ENCODE data around the gene CNTN4.
A peak's percentile ranks its signal among the peaks of the same experiment; 100 is the strongest.

Gene CNTN4

GRCh38 chr3:2154621-2155020 lies 56.0 kb downstream of the CNTN4 start:
- H3K4me3 ChIP-seq (ENCODE audit: low read depth in 1 of 2, low read length in 2 of 2), result no peak overlapping the region
- H3K79me2 ChIP-seq (ENCODE audit: insufficient read depth, low read length), result no peaks in the 10 kb centered on the region
- no peak overlapping the region for H3K27ac ChIP-seq (ENCODE audit: low read length)
- TF ChIP-seq CTCF (IDR thresholded peaks at IDR 0.05; ENCODE audit: borderline replicate concordance, extremely low read depth, low read length, poor library complexity, severe bottlenecking) (no peak), EZH2 (IDR thresholded peaks at IDR 0.05; ENCODE audit: borderline replicate concordance, low read depth, low read length, severe bottlenecking) (no peak)
- ATAC-seq (ENCODE audit: insufficient read depth, low read depth) (no peak), DNase-seq (no peak)
- H3K9ac ChIP-seq (ENCODE audit: low read depth, low read length), result no peak overlapping the region
- no peaks in the 10 kb centered on the region for H3K9me3 ChIP-seq (ENCODE audit: insufficient read depth, low read length, severe bottlenecking)
- H3K36me3 ChIP-seq (ENCODE audit: insufficient read depth, low read length), result no peaks in the 10 kb centered on the region
- no peaks in the 10 kb centered on the region for H3K27me3 ChIP-seq (ENCODE audit: insufficient read depth, low read length, poor library complexity)
- no peaks in the 10 kb centered on the region for H3K4me1 ChIP-seq (ENCODE audit: insufficient read depth, low read length)
- no peak overlapping the region for H2AFZ ChIP-seq (ENCODE audit: low read depth, low read length)
- H3K4me2 ChIP-seq (ENCODE audit: insufficient read depth, low read length), result no peak overlapping the region
- H4K20me1 ChIP-seq (ENCODE audit: insufficient read depth, low read length), result no peaks in the 10 kb centered on the region

DNA sequence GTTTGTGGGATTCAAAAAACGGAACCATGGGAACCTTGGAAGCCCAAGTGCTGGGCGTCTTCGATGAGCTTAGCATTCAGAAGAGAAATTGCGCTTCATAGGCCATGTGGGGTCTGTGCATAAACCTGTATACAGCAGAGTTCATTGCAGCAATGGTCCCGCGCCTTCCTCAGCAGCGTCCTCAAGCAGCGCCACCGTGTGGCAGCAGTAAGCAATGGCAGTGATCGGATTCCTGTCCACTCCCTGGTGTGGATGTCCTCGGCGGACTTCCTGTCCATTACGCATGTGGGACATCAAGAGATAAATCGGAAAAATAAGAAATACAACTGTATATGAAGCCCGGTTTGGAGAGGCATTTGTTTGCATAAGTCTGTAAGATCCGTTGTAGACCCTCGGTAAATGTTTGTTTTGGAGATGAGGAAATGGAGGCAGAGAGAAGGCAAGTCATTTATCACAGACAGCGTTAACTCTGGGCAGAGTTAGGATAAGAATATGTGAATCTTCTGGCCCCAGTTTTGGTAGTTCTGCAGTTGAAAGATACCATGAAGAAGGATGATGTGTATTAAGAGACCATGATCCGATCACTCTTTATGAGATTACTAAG lies 57.7 kb downstream of the CNTN4 start:
- Histone ChIP-seq H3K4me1 (ENCODE audit: insufficient read depth, low read length) (no peaks in the 10 kb centered on the region), H3K4me2 (ENCODE audit: insufficient read depth, low read length) (no peak overlapping the region), H3K27ac (ENCODE audit: low read length) (no peak overlapping the region), H3K79me2 (ENCODE audit: insufficient read depth, low read length) (no peaks in the 10 kb centered on the region), H3K9ac (ENCODE audit: low read depth, low read length) (no peak overlapping the region), H3K36me3 (ENCODE audit: insufficient read depth, low read length) (no peaks in the 10 kb centered on the region), H3K4me3 (ENCODE audit: low read depth in 1 of 2, low read length in 2 of 2) (no peak overlapping the region), H3K27me3 (ENCODE audit: insufficient read depth, low read length, poor library complexity) (no peaks in the 10 kb centered on the region), H3K9me3 (ENCODE audit: insufficient read depth, low read length, severe bottlenecking) (no peaks in the 10 kb centered on the region), H4K20me1 (ENCODE audit: insufficient read depth, low read length) (no peaks in the 10 kb centered on the region), H2AFZ (ENCODE audit: low read depth, low read length) (no peak overlapping the region)
- TF ChIP-seq EZH2 (IDR thresholded peaks at IDR 0.05; ENCODE audit: borderline replicate concordance, low read depth, low read length, severe bottlenecking), result no peak
- TF ChIP-seq CTCF (IDR thresholded peaks at IDR 0.05; ENCODE audit: borderline replicate concordance, extremely low read depth, low read length, poor library complexity, severe bottlenecking), result peak; percentile 42
- DNase-seq, result no peak
- ATAC-seq (ENCODE audit: insufficient read depth, low read depth), result no peak

DNA sequence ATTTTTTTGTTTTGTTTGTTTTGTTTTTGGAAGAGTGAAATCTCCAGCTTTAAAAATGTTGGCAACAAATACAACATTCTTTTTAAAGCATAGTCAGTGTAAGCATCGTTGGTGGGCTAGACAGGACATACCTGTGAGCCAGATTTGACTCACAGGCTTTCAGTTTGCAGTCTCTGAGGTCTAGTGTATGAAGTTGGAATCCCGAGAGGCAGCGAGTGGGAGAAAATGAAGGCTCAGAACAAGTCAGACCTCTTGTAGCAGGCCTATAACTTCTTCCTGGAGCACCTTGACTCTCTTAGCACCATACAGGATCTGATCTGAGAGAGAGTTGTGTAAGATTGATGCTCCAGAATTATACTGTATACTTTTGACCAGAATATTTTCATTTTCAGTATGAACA lies 60.2 kb downstream of the CNTN4 start:
- Histone ChIP-seq H3K4me3 (ENCODE audit: low read depth in 1 of 2, low read length in 2 of 2) (no peak overlapping the region), H3K27ac (ENCODE audit: low read length) (no peak overlapping the region), H3K79me2 (ENCODE audit: insufficient read depth, low read length) (no peaks in the 10 kb centered on the region), H3K27me3 (ENCODE audit: insufficient read depth, low read length, poor library complexity) (no peaks in the 10 kb centered on the region), H3K9ac (ENCODE audit: low read depth, low read length) (no peak overlapping the region), H3K9me3 (ENCODE audit: insufficient read depth, low read length, severe bottlenecking) (no peaks in the 10 kb centered on the region), H3K36me3 (ENCODE audit: insufficient read depth, low read length) (no peaks in the 10 kb centered on the region), H2AFZ (ENCODE audit: low read depth, low read length) (no peak overlapping the region), H3K4me2 (ENCODE audit: insufficient read depth, low read length) (no peak overlapping the region), H4K20me1 (ENCODE audit: insufficient read depth, low read length) (no peaks in the 10 kb centered on the region), H3K4me1 (ENCODE audit: insufficient read depth, low read length) (no peaks in the 10 kb centered on the region)
- ATAC-seq (ENCODE audit: insufficient read depth, low read depth) (no peak), DNase-seq (no peak)
- TF ChIP-seq CTCF (IDR thresholded peaks at IDR 0.05; ENCODE audit: borderline replicate concordance, extremely low read depth, low read length, poor library complexity, severe bottlenecking) (no peak), EZH2 (IDR thresholded peaks at IDR 0.05; ENCODE audit: borderline replicate concordance, low read depth, low read length, severe bottlenecking) (no peak)

DNA sequence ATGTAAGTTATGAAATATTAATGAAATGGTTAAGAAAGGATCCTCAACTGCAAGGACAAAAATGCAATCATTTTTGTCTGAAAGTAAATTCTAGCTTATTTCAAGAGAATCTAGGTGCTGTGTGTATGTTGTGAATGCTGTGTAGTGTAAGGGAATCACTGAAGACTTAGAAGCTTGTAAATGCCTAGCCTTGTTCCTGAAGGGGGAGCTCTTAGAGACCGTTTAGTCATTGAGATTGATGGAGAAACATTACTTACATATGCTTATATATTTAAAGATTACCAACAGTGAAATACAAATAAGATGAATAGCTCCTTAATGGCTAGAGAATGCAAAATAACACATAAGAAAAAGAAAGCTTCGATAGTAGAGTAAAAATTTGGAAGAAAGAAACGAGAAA lies 67.9 kb downstream of the CNTN4 start:
- TF ChIP-seq EZH2 (IDR thresholded peaks at IDR 0.05; ENCODE audit: borderline replicate concordance, low read depth, low read length, severe bottlenecking) (no peak), CTCF (IDR thresholded peaks at IDR 0.05; ENCODE audit: borderline replicate concordance, extremely low read depth, low read length, poor library complexity, severe bottlenecking) (peak; percentile 8)
- no peak overlapping the region for H3K27ac ChIP-seq (ENCODE audit: low read length)

More for the DNA sequence above, 67.9 kb downstream of the CNTN4 start:
- no peaks in the 10 kb centered on the region for H3K9me3 ChIP-seq (ENCODE audit: insufficient read depth, low read length, severe bottlenecking)
- H3K4me2 ChIP-seq (ENCODE audit: insufficient read depth, low read length), result no peak overlapping the region
- no peak for ATAC-seq (ENCODE audit: insufficient read depth, low read depth)
- no peak overlapping the region for H3K4me3 ChIP-seq (ENCODE audit: low read depth in 1 of 2, low read length in 2 of 2)
- no peaks in the 10 kb centered on the region for H3K36me3 ChIP-seq (ENCODE audit: insufficient read depth, low read length)
- H3K79me2 ChIP-seq (ENCODE audit: insufficient read depth, low read length), result no peaks in the 10 kb centered on the region
- no peak overlapping the region for H3K9ac ChIP-seq (ENCODE audit: low read depth, low read length)
- H2AFZ ChIP-seq (ENCODE audit: low read depth, low read length), result no peak overlapping the region
- H3K27me3 ChIP-seq (ENCODE audit: insufficient read depth, low read length, poor library complexity), result no peaks in the 10 kb centered on the region
- H3K4me1 ChIP-seq (ENCODE audit: insufficient read depth, low read length), result no peaks in the 10 kb centered on the region
- no peak for DNase-seq
- no peaks in the 10 kb centered on the region for H4K20me1 ChIP-seq (ENCODE audit: insufficient read depth, low read length)

Measured in DND-41 (cell line).